OCI-LY3 (cell line): Measurements from ENCODE around the gene MYRF.

Source experiments
- CTCF ChIP-seq: fragments of 200-600, 300-600 bp; sonication (generic); IDR thresholded peaks from 2 replicates; pipeline ENCODE4 v1.5.1; 2014; ENCODE audit warnings: antibody characterized with exemption, low read length, low read depth
- EZH2phosphoT487 ChIP-seq: fragments of 200-600 bp; shearing (Covaris generic); IDR thresholded peaks from 2 replicates; pipeline ENCODE4 v1.6.1; 2018; ENCODE audit warnings: antibody characterized with exemption, mixed run types, low read depth

- TF ChIP-seq CTCF (no peak), EZH2phosphoT487 (no peak)
Measured at GRCh38 chr11:61732705-61733104, 19.7 kb upstream of the MYRF start.
